Stimulated activated memory B cell treated with anti-CD40 and anti-IgM and Interleukin-4, amounts not matched to agents 10 μg/mL and 1 μg/mL and 100 μg/mL, for 72 hours (primary cell): Measurements from ENCODE around the gene PLPPR1.
"Not testable (repeated sequence)": the region's sequence is repeated elsewhere in the genome, so short reads cannot be mapped to it uniquely, and the experiment has no call there.

Experiments used
- ATAC-seq: fragments of 150-1000 bp; cut with Tn5 transposase; 2 replicates; pipeline ENCODE4 v1.10.0; 2021
- H3K27ac Mint-ChIP-seq: one replicate; pipeline ENCODE4 v1.8.0; 2022; ENCODE audit warnings: mild to moderate bottlenecking, mixed read lengths
- H3K27me3 Mint-ChIP-seq: one replicate; pipeline ENCODE4 v1.8.0; 2022; ENCODE audit warnings: mixed read lengths
- H3K36me3 Mint-ChIP-seq: one replicate; pipeline ENCODE4 v1.8.0; 2022; ENCODE audit warnings: mixed read lengths
- H3K4me1 Mint-ChIP-seq: one replicate; pipeline ENCODE4 v1.8.0; 2022; ENCODE audit warnings: mixed read lengths
- H3K4me3 Mint-ChIP-seq: one replicate; pipeline ENCODE4 v1.8.0; 2022; ENCODE audit warnings: mild to moderate bottlenecking, moderate library complexity, mixed read lengths
- H3K9me3 Mint-ChIP-seq: one replicate; pipeline ENCODE4 v1.8.0; 2022; ENCODE audit warnings: mixed read lengths

PLPPR1 gene

DNA sequence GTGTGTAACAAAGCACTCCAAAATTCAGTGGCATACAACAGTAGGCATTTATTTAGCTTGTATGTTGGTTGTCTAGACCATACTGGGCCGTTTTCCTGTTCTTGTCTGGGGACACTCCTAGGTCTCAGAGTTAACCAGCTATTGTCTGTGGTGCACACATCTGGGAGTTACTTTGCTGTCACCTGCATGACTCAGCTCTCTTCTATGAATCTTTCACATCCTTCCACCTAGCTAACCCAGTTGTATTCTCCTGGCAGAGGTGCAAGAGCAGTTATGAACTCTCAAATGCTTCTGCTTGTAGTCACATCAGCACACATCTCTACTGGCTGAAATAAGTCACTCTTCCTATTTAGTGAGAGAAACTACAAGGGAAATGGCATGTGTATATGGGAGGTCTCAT lies 218.2 kb downstream of the PLPPR1 start:
- no peak overlapping the region for H3K27ac Mint-ChIP-seq
- no peaks in the 10 kb centered on the region for H3K36me3 Mint-ChIP-seq
- H3K4me1 Mint-ChIP-seq: no peaks in the 10 kb centered on the region
- H3K9me3 Mint-ChIP-seq: no peaks in the 10 kb centered on the region
- peaks cover 19% of the 10 kb centered on the region for H3K27me3 Mint-ChIP-seq
- ATAC-seq: no peak
- no peak overlapping the region for H3K4me3 Mint-ChIP-seq

DNA sequence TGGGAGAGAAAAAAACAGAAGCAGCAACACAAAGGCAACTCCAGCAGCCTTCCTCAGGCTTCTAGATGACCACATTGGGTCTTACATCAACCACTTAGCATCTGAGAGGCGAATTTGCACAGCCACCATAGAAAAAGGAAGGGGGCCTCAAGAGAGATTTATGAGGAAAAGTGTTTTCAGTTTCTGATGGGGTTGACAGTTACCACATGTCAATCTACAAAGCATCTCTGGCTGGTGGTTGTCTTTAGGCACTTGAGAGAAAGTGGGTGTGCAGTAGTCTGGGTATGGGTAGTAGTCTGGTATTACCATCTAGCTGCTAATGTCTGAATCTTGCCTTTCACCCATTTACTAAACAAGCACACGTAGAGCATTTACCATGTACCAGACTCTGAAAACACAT lies 218.8 kb downstream of the PLPPR1 start:
- H3K4me3 Mint-ChIP-seq: no peak overlapping the region
- H3K9me3 Mint-ChIP-seq: no peaks in the 10 kb centered on the region
- H3K27ac Mint-ChIP-seq: no peak overlapping the region
- no peaks in the 10 kb centered on the region for H3K36me3 Mint-ChIP-seq
- no peak for ATAC-seq
- H3K27me3 Mint-ChIP-seq: peaks cover 19% of the 10 kb centered on the region
- H3K4me1 Mint-ChIP-seq: no peaks in the 10 kb centered on the region

DNA sequence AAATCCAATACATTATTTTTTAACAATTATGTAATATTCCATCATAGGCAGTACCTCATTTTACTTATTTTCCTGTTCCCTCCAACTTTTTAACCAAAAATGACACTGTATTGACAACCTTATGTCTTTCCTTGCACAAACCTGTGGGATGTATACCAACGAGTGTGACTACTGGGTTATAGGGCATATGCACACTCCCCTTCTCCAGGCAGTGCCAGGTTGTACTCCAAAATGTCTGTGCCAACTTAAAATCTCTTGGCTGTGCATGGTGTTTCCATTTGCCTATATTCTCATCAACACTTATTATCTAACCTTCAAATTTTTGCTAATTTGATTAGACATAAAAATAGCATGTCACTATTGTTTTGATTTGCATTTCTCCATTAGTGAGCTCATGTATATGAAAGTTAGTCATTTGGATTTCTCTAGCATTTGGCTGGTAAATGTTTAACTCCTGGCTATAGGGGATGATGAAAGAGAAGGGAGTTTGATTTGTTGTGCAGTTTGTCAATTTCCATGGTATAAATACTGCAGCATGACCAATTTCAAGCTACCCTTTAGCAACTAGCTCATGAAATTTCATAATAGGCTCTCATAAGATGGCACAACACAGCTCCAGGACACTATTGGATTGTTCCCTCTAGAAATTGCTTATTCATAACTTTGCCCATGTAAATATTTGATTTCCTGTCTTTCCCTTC lies 226.4 kb downstream of the PLPPR1 start:
- Mint-ChIP-seq H3K9me3 (no peaks in the 10 kb centered on the region), H3K4me1 (no peaks in the 10 kb centered on the region), H3K4me3 (no peak overlapping the region), H3K27ac (no peak overlapping the region), H3K27me3 (peaks cover 12% of the 10 kb centered on the region), H3K36me3 (no peaks in the 10 kb centered on the region)
- no peak for ATAC-seq

GRCh38 chr9:101264727-101265126 lies 236.2 kb downstream of the PLPPR1 start:
- Mint-ChIP-seq H3K4me1 (peaks cover 7% of the 10 kb centered on the region), H3K4me3 (no peak overlapping the region), H3K36me3 (no peaks in the 10 kb centered on the region), H3K27me3 (peaks cover 10% of the 10 kb centered on the region), H3K9me3 (no peaks in the 10 kb centered on the region), H3K27ac (no peak overlapping the region)
- no peak for ATAC-seq

DNA sequence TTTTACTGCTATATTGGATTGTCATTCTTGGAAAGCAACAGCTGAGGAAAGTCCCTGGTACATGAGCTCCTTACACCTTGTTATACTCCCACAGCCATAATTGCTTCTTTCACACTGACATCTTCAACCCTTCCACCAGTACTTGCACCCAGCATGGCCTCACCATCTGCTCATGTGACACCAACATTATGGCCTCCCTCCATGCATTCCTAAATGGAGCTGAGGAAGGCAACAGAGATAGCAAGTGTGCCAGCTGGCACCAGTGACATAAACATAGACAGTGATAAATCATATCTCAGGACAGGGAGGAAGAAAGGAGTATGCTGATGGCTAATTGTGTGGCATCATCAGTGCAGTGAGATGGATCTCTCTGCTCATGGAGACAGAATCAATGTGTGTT lies 236.7 kb downstream of the PLPPR1 start:
- no peak overlapping the region for H3K4me3 Mint-ChIP-seq
- no peaks in the 10 kb centered on the region for H3K36me3 Mint-ChIP-seq
- H3K4me1 Mint-ChIP-seq: peaks cover 7% of the 10 kb centered on the region
- no peak overlapping the region for H3K27ac Mint-ChIP-seq
- H3K27me3 Mint-ChIP-seq: peaks cover 10% of the 10 kb centered on the region
- H3K9me3 Mint-ChIP-seq: no peaks in the 10 kb centered on the region
- ATAC-seq: no peak

DNA sequence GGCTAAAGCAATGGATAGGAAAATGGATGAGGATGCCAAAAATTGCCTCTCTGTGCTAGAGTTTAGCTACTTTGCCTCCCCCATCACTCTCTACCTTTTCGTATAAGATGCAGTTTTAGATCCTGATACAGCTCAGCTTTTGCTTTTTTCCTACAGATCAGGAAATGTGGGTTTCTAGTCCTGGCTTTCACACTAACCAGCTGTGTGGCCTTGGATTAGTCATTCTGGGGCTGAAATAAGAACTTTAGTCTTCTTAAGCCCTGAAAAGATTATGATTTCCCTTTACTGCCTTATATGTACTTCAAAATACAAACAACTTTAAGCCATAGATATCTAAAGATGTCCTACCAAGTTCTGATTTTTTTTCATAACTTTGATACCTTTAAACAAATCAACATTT lies 239.9 kb downstream of the PLPPR1 start:
- no peaks in the 10 kb centered on the region for H3K9me3 Mint-ChIP-seq
- no peak for ATAC-seq
- H3K4me3 Mint-ChIP-seq: no peak overlapping the region
- peaks cover 10% of the 10 kb centered on the region for H3K27me3 Mint-ChIP-seq
- no peaks in the 10 kb centered on the region for H3K36me3 Mint-ChIP-seq
- peaks cover 7% of the 10 kb centered on the region for H3K4me1 Mint-ChIP-seq
- no peak overlapping the region for H3K27ac Mint-ChIP-seq

DNA sequence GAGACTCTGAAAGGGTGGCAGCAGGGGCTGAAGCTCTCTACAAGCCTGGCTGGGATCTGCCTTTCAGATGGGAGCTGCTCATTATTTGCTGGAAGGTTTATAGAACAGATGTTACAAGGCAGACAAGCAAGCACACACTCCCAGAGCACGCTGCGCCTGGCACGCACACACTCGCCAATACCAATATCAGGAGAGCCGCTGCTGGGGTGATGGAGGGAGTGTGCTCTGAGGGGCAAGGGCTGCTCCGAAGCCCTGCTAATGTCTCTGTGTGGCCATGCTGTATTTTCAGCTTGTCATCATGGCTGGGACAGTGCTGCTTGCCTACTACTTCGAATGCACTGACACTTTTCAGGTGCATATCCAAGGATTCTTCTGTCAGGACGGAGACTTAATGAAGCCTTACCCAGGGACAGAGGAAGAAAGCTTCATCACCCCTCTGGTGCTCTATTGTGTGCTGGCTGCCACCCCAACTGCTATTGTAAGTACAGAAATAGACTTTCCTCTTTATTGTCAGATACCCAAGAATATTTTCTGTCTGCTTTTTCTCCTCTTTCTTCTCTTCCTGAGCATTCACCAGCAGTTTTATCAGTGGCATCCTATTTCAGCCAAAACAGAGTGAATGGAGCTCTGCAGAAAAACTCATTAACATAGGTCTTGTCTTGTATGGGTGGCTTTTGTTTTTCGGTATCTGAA lies 241.2 kb downstream of the PLPPR1 start:
- ATAC-seq: no peak
- Mint-ChIP-seq H3K36me3 (no peaks in the 10 kb centered on the region), H3K4me3 (no peak overlapping the region), H3K4me1 (peaks cover 16% of the 10 kb centered on the region), H3K27ac (no peak overlapping the region), H3K9me3 (no peaks in the 10 kb centered on the region), H3K27me3 (no peaks in the 10 kb centered on the region)

DNA sequence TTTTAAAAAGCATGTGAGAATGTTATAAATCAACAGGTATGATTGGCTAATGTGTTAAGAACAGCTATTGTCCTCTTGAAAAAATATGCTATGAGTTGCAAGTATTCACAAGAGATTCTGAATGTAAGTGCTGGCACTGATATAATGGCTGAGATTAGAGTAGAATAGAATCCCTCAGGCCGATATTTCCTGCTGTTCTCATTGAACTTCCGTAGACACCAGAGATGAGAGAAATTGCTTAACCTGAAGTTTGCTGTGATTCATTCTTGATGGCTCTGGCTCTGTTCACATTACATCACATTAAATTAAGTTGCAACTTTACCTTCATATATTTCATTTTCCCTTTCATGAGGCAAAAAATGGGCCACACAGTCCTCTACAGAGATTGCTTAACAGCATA lies 241.8 kb downstream of the PLPPR1 start:
- no peak overlapping the region for H3K4me3 Mint-ChIP-seq
- ATAC-seq: no peak
- H3K9me3 Mint-ChIP-seq: no peaks in the 10 kb centered on the region
- H3K4me1 Mint-ChIP-seq: peaks cover 22% of the 10 kb centered on the region
- H3K36me3 Mint-ChIP-seq: no peaks in the 10 kb centered on the region
- no peak overlapping the region for H3K27ac Mint-ChIP-seq
- no peaks in the 10 kb centered on the region for H3K27me3 Mint-ChIP-seq

GRCh38 chr9:101271102-101271501 lies 242.6 kb downstream of the PLPPR1 start:
- no peaks in the 10 kb centered on the region for H3K9me3 Mint-ChIP-seq
- no peak overlapping the region for H3K4me3 Mint-ChIP-seq
- no peaks in the 10 kb centered on the region for H3K27me3 Mint-ChIP-seq
- ATAC-seq: no peak
- no peak overlapping the region for H3K27ac Mint-ChIP-seq
- H3K36me3 Mint-ChIP-seq: no peaks in the 10 kb centered on the region
- peaks cover 23% of the 10 kb centered on the region for H3K4me1 Mint-ChIP-seq

GRCh38 chr9:101274971-101275768 lies 246.6 kb downstream of the PLPPR1 start:
- Mint-ChIP-seq H3K36me3 (no peaks in the 10 kb centered on the region), H3K4me1 (peaks cover 16% of the 10 kb centered on the region), H3K27me3 (peaks cover 36% of the 10 kb centered on the region), H3K9me3 (peaks cover 4% of the 10 kb centered on the region), H3K4me3 (no peak overlapping the region), H3K27ac (no peak overlapping the region)
- ATAC-seq: peak; percentile 44

DNA sequence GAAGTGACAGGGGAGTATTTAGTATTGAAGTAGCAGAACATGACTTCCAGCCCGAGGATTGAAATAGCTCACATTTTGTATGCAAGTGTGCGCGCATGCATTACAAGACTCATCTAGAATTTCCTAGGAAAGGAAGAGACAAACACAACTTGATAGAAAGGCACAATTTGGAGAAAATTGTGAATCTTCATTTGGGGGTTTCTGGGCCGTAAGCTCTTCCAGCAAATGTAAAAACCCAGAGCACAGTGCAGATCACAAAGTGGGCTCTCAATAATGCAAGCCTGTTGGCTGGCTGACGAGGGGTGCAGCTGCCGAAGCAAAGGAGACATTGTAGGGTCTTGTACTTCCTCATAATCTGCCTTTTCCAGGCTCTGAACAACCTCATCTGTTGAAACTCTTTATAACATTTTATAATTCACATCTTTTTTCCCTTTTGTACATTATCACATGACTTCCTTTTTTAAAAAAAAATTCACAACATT lies 247.3 kb downstream of the PLPPR1 start:
- H3K27me3 Mint-ChIP-seq: peaks cover 42% of the 10 kb centered on the region
- H3K27ac Mint-ChIP-seq: no peak overlapping the region
- H3K36me3 Mint-ChIP-seq: no peaks in the 10 kb centered on the region
- peaks cover 6% of the 10 kb centered on the region for H3K9me3 Mint-ChIP-seq
- H3K4me1 Mint-ChIP-seq: peaks cover 16% of the 10 kb centered on the region
- H3K4me3 Mint-ChIP-seq: no peak overlapping the region
- ATAC-seq: no peak

DNA sequence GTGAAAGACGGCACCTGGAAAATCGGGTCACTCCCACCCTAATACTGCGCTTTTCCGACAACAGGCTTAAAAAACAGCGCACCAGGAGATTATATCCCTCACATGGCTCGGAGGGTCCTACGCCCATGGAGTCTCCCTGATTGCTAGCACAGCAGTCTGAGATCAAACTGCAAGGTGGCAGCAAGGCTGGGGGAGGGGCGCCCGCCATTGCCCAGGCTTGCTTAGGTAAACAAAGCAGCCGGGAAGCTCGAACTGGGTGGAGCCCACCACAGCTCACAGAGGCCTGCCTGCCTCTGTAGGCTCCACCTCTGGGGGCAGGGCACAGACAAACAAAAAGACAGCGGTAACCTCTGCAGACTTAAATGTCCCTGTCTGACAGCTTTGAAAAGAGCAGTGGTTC lies 262.5 kb downstream of the PLPPR1 start:
- not testable (repeated sequence) for H3K9me3 Mint-ChIP-seq, H3K27ac Mint-ChIP-seq, H3K4me1 Mint-ChIP-seq, ATAC-seq, H3K36me3 Mint-ChIP-seq, H3K4me3 Mint-ChIP-seq
- peaks cover 22% of the 10 kb centered on the region for H3K27me3 Mint-ChIP-seq

GRCh38 chr9:101299901-101300300 lies 271.4 kb downstream of the PLPPR1 start:
- H3K4me1 Mint-ChIP-seq: no peaks in the 10 kb centered on the region
- no peaks in the 10 kb centered on the region for H3K9me3 Mint-ChIP-seq
- no peak for ATAC-seq
- H3K27me3 Mint-ChIP-seq: no peaks in the 10 kb centered on the region
- H3K36me3 Mint-ChIP-seq: no peaks in the 10 kb centered on the region
- no peak overlapping the region for H3K4me3 Mint-ChIP-seq
- H3K27ac Mint-ChIP-seq: no peak overlapping the region

GRCh38 chr9:101307051-101307450 lies 278.5 kb downstream of the PLPPR1 start:
- Mint-ChIP-seq H3K36me3 (no peaks in the 10 kb centered on the region), H3K27ac (no peak overlapping the region), H3K9me3 (no peaks in the 10 kb centered on the region), H3K27me3 (peaks cover 8% of the 10 kb centered on the region), H3K4me3 (no peak overlapping the region), H3K4me1 (no peaks in the 10 kb centered on the region)
- no peak for ATAC-seq

GRCh38 chr9:101307524-101308213 lies 279.1 kb downstream of the PLPPR1 start:
- no peaks in the 10 kb centered on the region for H3K9me3 Mint-ChIP-seq
- no peak overlapping the region for H3K4me3 Mint-ChIP-seq
- H3K4me1 Mint-ChIP-seq: no peaks in the 10 kb centered on the region
- H3K27ac Mint-ChIP-seq: no peak overlapping the region
- H3K36me3 Mint-ChIP-seq: no peaks in the 10 kb centered on the region
- H3K27me3 Mint-ChIP-seq: peaks cover 8% of the 10 kb centered on the region
- no peak for ATAC-seq
